K562 (cell line): ENCODE data around the gene RBM17. TPM values are rescaled to one million over a fixed set of nuclear protein-coding genes. Genes with fewer than 3 reads are reported as not detected.
A peak's percentile ranks its signal among the peaks of the same experiment; 100 is the strongest.

Experiments
- CHCHD3 ChIP-seq: fragments of 250-450 bp; sonication (Bioruptor Pico); IDR thresholded peaks from 2 replicates; pipeline ENCODE4 v2.1.2; 2022; ENCODE audit warnings: mild to moderate bottlenecking
- CSDE1 ChIP-seq, 2 experiments: fragments of 450-650 bp; IDR thresholded peaks; 2 replicates each; pipeline ENCODE4 v1.6.1; 2016; ENCODE audit warnings: mild to moderate bottlenecking in 1 of 2
- FOXJ2 ChIP-seq: fragments of 200-800 bp; sonication (Bioruptor generic); IDR thresholded peaks from 2 replicates; pipeline ENCODE4 v1.6.1; 2016; ENCODE audit warnings: missing genetic modification characterization, missing compliant biosample characterization
- HDAC2 ChIP-seq: fragments of 450-650 bp; IDR thresholded peaks from 2 replicates; pipeline ENCODE4 v1.6.1; 2016; ENCODE audit warnings: mild to moderate bottlenecking
- HMG20A ChIP-seq: fragments of 450-650 bp; formaldehyde crosslinking; conservative IDR thresholded peaks from 2 replicates; pipeline ENCODE4 v1.4.0; 2020; ENCODE audit warnings: mild to moderate bottlenecking, mixed read lengths
- HOMEZ ChIP-seq: fragments of 250-450 bp; sonication (Bioruptor Pico); IDR thresholded peaks from 2 replicates; pipeline ENCODE4 v1.4.0; 2020; ENCODE audit warnings: mild to moderate bottlenecking, moderate library complexity
- HOXB6 ChIP-seq: fragments of 250-450 bp; sonication (Bioruptor Pico); IDR thresholded peaks from 2 replicates; pipeline ENCODE4 v1.5.1; 2022; ENCODE audit warnings: mild to moderate bottlenecking, borderline replicate concordance
- KLF13 ChIP-seq: fragments of 450-650 bp; IDR thresholded peaks from 2 replicates; pipeline ENCODE4 v1.6.1; 2016; ENCODE audit warnings: missing genetic modification characterization, low read depth, mild to moderate bottlenecking, missing compliant biosample characterization, moderate library complexity, borderline replicate concordance
- KLF16 ChIP-seq: IDR thresholded peaks from 2 replicates; pipeline ENCODE4 v1.6.1; 2016; ENCODE audit warnings: antibody characterized with exemption
- MCM2 ChIP-seq: fragments of 450-650 bp; IDR thresholded peaks from 2 replicates; pipeline ENCODE4 v1.6.1; 2017; ENCODE audit warnings: low read depth, mild to moderate bottlenecking
- MCM5 ChIP-seq: fragments of 450-650 bp; IDR thresholded peaks from 2 replicates; pipeline ENCODE4 v1.6.1; 2016; ENCODE audit warnings: low read depth
- MTA3 ChIP-seq: fragments of 450-650 bp; formaldehyde crosslinking; IDR thresholded peaks from 2 replicates; pipeline ENCODE4 v1.6.1; 2017; ENCODE audit warnings: mild to moderate bottlenecking, borderline replicate concordance
- NONO ChIP-seq, 2 experiments: fragments of 200-400 bp in 1 of 2; fragments of 450-650 bp in 1 of 2; formaldehyde crosslinking in 1 of 2; IDR thresholded peaks; 2 replicates each; pipeline ENCODE4 v1.6.1; 2017; ENCODE audit warnings: low read depth in 2 of 2, mild to moderate bottlenecking in 2 of 2, moderate library complexity in 2 of 2, low read length in 1 of 2
- NR4A1 ChIP-seq, 2 experiments: fragments of 250-450 bp in 1 of 2; fragments of 450-650 bp in 1 of 2; sonication (Bioruptor Pico) in 1 of 2; IDR thresholded peaks; 2 replicates each; pipeline versions ENCODE4 v1.4.0 to v1.6.1; 2016 to 2020; ENCODE audit warnings: mild to moderate bottlenecking in 2 of 2, missing compliant biosample characterization in 1 of 2, missing genetic modification characterization in 1 of 2, moderate library complexity in 1 of 2
- PHF20 ChIP-seq: fragments of 450-650 bp; IDR thresholded peaks from 2 replicates; pipeline ENCODE4 v1.6.1; 2018; ENCODE audit not compliant: partially characterized antibody
- PML ChIP-seq: IDR thresholded peaks from 2 replicates; pipeline ENCODE4 v1.6.1; 2012; ENCODE audit warnings: low read length, inconsistent platforms
- RBM25 ChIP-seq: fragments of 200-400 bp; formaldehyde crosslinking; IDR thresholded peaks from 2 replicates; pipeline ENCODE4 v1.6.1; 2018; ENCODE audit warnings: low read length, low read depth, moderate library complexity; ENCODE audit not compliant: severe bottlenecking
- RNF2 ChIP-seq: sonication (generic); IDR thresholded peaks from 2 replicates; pipeline ENCODE4 v1.6.1; 2016
- SP1 ChIP-seq: sonication (generic); formaldehyde crosslinking; IDR thresholded peaks from 2 replicates; pipeline ENCODE4 v1.8.1; 2022; ENCODE audit warnings: mild to moderate bottlenecking, missing genetic modification reagents
- SRF ChIP-seq, 2 experiments: fragments of 250-450, 450-650 bp in 1 of 2; sonication (Bioruptor Pico) in 1 of 2; sonication (generic) in 1 of 2; formaldehyde crosslinking; IDR thresholded peaks; 2 replicates each; pipeline versions ENCODE4 v1.5.0 to v1.5.1; 2020 to 2022; ENCODE audit warnings: mild to moderate bottlenecking in 1 of 2, missing genetic modification reagents in 1 of 2
- TAF9B ChIP-seq: fragments of 450-650 bp; IDR thresholded peaks from 2 replicates; pipeline ENCODE4 v1.6.1; 2018; ENCODE audit warnings: mild to moderate bottlenecking; ENCODE audit not compliant: partially characterized antibody
- WHSC1 ChIP-seq: IDR thresholded peaks from one replicate; pipeline ENCODE4 v1.6.1; 2012; ENCODE audit warnings: low read length, control low read depth, inconsistent platforms
- ZBTB2 ChIP-seq: fragments of 450-650 bp; IDR thresholded peaks from 2 replicates; pipeline ENCODE4 v1.6.1; 2016; ENCODE audit warnings: antibody characterized with exemption
- ZBTB26 ChIP-seq: fragments of 450-650 bp; formaldehyde crosslinking; IDR thresholded peaks from 2 replicates; pipeline ENCODE4 v1.4.0; 2022; ENCODE audit warnings: missing genetic modification characterization
- ZNF274 ChIP-seq: IDR thresholded peaks from 2 replicates; pipeline ENCODE4 v1.6.1; 2011; ENCODE audit warnings: low read depth, mild to moderate bottlenecking, low read length, moderate library complexity, borderline replicate concordance
- ZNF584 ChIP-seq: fragments of 200-800 bp; sonication (Bioruptor generic); IDR thresholded peaks from 2 replicates; pipeline ENCODE4 v1.6.1; 2016; ENCODE audit warnings: low read depth, mild to moderate bottlenecking, missing genetic modification characterization, missing compliant biosample characterization
- polyA plus RNA-seq, 8 experiments: library from polyadenylated mRNA; depleted of rRNA in 4 of 8; stranded (reverse) in 5 of 8; unstranded in 3 of 8; fragments of >200 nt; fragmentation: Nextera tagmentation in 2 of 8; fragmentation: Illumina TruSeq in 1 of 8; extraction: Ambion mirVana in 2 of 8; extraction: Trizol in 1 of 8; gene quantifications; 2 replicates each; pipeline versions ENCODE4 v1.2.1 to v1.2.3, GENCODE V29; 2011 to 2014; ENCODE audit warnings: inconsistent platforms in 1 of 8, missing spikeins in 1 of 8
- total RNA-seq, 7 experiments: library from RNA; depleted of rRNA in 6 of 7; stranded (reverse); fragments of >200 nt in 6 of 7; fragmentation: Illumina TruSeq in 2 of 7; extraction: Trizol in 2 of 7; gene quantifications; 2 replicates each; pipeline versions ENCODE4 v1.2.1 to v1.2.3, GENCODE V29; 2011 to 2021; ENCODE audit warnings: low replicate concordance in 1 of 7

Gene RBM17
- total and polyA plus RNA-seq, 9 of the 15 experiments (the other 6 are each of a cell fraction or from before 2014, with no cell fraction given), result 23.6 to 217 (median 124) TPM

GRCh38 chr10:6144406-6145165, 55.8 kb downstream of the RBM17 start (continued):
- TF ChIP-seq ZNF584 (CRISPR knock-in tag) (no peak), PML (no peak), HDAC2 (no peak), KLF13 (tag) (no peak), HOXB6 (CRISPR knock-in tag) (no peak), MTA3 (peak; percentile 89; the same call in 1 of the 2 replicates), SP1 (CRISPR knock-in tag) (no peak), NONO (IDR thresholded peaks at IDR 0.05; ENCODE audit: low read depth in 2 of 2, low read length in 1 of 2) (peak; percentile 40), HMG20A (CRISPR knock-in tag) (no peak), ZBTB2 (no peak), MCM2 (no peak), SRF (CRISPR knock-in tag; IDR thresholded peaks at IDR 0.05) (peak; percentile 91 to 95), MCM5 (no peak), RNF2 (no peak; the same call in 1 of the 2 replicates), CHCHD3 (no peak), WHSC1 (no peak), FOXJ2 (tag) (no peak), CSDE1 (IDR thresholded peaks at IDR 0.05) (no peak), NR4A1 (CRISPR knock-in tag; IDR thresholded peaks at IDR 0.05) (no peak), NR4A1 (tag; IDR thresholded peaks at IDR 0.05) (no peak), HOMEZ (CRISPR knock-in tag) (no peak), ZNF274 (no peak), ZBTB26 (CRISPR knock-in tag) (no peak), RBM25 (no peak), TAF9B (no peak), KLF16 (0 out of 2 replicates have a peak, but pooled peaks have one; percentile 8), PHF20 (no peak)
